Measurements from ENCODE around the gene EPHA2. TPM values are rescaled to one million over a fixed set of nuclear protein-coding genes. Genes with fewer than 3 reads are reported as not detected.

Gene EPHA2
- total RNA-seq (10 to 100 TPM in 3 of 6 donors, 1 to 10 TPM in 3; 6.5 to 11.8 (median 10.1) TPM), polyA plus RNA-seq (10 to 100 TPM; 13.8 to 17.1 TPM)

DNA sequence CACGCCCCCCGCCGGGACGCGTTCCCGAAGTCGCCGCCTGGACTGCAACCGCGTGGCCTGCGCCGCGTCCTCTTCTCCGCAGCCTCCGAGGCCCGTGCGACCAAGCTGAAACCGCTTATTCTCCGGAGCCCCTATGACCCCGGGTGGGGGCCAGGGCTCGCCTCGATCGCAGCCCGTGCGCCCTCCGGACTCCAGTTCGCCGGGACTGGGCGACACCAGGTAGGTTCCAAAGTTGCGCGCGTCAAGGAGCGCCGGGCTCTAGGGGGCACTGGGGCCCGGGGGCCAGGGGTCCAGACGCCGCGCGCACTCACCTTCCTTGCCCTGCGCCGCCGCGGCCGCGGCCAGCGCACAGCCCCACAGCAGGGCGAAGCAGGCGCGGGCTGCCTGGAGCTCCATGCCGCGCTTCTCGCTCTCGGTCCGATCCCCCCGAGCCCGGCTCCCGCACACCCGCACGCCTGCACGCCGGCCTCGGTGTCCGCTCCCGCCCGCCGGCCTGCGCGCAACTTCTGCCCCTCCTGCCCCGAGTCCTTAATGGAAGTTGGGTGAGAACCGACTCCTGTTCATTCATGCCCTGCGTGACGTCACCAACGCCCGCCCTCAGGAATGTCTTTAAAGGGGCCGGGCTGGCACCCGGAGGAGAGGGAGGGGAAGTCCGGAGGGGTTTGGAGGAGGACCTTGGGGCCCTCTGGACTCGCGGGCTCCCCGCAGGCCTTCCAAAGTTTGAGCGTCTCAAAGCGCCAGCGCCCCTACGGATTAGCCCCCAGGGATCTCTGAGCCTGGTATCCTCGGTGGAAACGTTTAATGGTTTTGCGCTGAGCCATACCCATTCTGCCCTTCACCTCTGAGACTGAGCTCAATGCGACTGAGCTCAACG lies at the start of gene EPHA2:
EPHA2 (minus strand) TSS at position 533 of the 874 bp plus-strand sequence; CDS start at position 396, 137 bp downstream.
- Histone ChIP-seq H3K27ac (peak within 1 kb of the TSS; percentile 86 to 98 (median 94)), H3K4me1 (peaks cover 0 to 7% (median 0%) of the 10 kb centered on the region in 3 donors), H3K27me3 (no peaks in the 10 kb centered on the region), H3K4me3 (peak within 1 kb of the TSS; percentile 29 to 95 (median 88)), H3K36me3 (no peaks in the 10 kb centered on the region), H3K9me3 (no peaks in the 10 kb centered on the region)
- WGBS, 2 donors, result 2% methylated on average over 65 to 89 of the region's 89 CpGs
- intact Hi-C loops (cut with DNase I), result no loop called here
- ATAC-seq (peak; percentile 76 to 83 (median 80)), DNase-seq (peak; percentile 90 to 96 (median 91)), FAIRE-seq (no peak)
- TF ChIP-seq, protein P1, sequence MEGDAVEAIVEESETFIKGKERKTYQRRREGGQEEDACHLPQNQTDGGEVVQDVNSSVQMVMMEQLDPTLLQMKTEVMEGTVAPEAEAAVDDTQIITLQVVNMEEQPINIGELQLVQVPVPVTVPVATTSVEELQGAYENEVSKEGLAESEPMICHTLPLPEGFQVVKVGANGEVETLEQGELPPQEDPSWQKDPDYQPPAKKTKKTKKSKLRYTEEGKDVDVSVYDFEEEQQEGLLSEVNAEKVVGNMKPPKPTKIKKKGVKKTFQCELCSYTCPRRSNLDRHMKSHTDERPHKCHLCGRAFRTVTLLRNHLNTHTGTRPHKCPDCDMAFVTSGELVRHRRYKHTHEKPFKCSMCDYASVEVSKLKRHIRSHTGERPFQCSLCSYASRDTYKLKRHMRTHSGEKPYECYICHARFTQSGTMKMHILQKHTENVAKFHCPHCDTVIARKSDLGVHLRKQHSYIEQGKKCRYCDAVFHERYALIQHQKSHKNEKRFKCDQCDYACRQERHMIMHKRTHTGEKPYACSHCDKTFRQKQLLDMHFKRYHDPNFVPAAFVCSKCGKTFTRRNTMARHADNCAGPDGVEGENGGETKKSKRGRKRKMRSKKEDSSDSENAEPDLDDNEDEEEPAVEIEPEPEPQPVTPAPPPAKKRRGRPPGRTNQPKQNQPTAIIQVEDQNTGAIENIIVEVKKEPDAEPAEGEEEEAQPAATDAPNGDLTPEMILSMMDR (IDR thresholded peaks at IDR 0.05), result no peak

DNA sequence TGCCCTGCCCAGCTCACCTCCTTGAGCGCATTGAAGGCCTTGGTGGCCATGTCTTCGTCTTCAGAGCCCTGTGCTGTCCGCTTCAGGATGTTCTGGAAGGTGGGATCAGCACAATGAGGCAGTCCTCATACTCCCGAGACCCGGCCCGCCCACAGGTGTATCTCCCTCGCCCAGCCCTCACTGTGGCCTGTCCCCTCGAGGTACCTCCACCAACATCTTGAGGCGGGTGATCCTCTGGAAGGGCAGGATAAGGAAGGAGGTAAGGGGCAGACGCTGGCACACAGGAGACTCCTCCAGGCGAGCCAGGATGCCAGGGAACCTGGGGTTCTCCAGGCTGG lies 49.4 kb upstream of the EPHA2 start:
- Histone ChIP-seq H3K27ac (no peak overlapping the region), H3K4me3 (no peak overlapping the region), H3K4me1 (peaks cover 0 to 11% (median 0%) of the 10 kb centered on the region in 3 donors), H3K36me3 (no peaks in the 10 kb centered on the region), H3K9me3 (no peaks in the 10 kb centered on the region), H3K27me3 (no peaks in the 10 kb centered on the region)
- 91 to 94% methylated on average over 11 of the region's 11 CpGs for WGBS, 2 donors
- intact Hi-C loops (cut with DNase I), result no loop called here
- TF ChIP-seq, protein P1 (IDR thresholded peaks at IDR 0.05), result no peak
- DNase-seq, result peak in 3 of 6 donors; percentile 24 to 63 (median 56)
- ATAC-seq, result no peak
- FAIRE-seq, result no peak

DNA sequence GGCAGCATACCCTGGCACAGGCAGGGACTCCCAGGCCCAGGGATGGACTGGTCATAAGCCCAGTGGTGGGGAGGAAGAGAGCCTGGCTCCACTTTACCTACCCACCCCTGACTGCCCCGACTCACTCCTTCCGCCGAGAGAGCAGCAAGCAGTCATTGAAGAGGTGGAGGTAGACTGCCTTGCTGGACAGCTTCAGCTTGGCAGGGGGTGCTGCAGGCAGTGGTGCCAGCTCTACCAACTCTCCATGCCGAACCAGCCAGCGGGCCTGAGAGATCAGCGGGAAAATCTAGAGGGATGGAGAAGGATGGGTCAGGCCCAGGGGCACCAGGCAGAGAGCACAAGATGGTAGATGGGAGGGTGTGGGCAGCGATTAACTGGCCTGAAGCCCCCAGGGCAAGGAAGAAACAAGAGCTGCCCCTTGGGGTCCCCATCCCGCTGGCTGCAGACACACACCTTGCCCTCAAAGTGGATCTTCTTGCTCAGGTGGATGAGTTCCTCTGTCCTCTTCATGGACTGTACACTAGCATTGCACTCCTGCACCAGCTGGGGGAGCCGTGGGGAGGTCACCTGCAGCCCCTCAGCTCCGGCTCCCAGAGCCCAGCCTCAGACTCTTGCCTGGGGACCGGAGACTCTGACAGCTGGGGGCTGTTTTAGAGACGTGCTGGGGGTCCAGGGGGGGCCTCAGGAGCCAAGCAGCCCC lies 48.9 kb upstream of the EPHA2 start:
- Histone ChIP-seq H3K36me3 (no peaks in the 10 kb centered on the region), H3K27me3 (no peaks in the 10 kb centered on the region), H3K4me3 (no peak overlapping the region), H3K27ac (no peak overlapping the region), H3K9me3 (no peaks in the 10 kb centered on the region), H3K4me1 (peaks cover 0 to 11% (median 0%) of the 10 kb centered on the region in 3 donors)
- intact Hi-C loops (cut with DNase I), result loop anchor here in 1 of 3 donors (5.0 kb wide), 1 partner anchor 38 kb away; no protein-coding TSS in a partner anchor
- ATAC-seq, result peak in 1 of 4 donors; percentile 19
- WGBS, 2 donors, result 78 to 82% methylated on average over 12 of the region's 12 CpGs
- peak in 3 of 6 donors; percentile 29 to 75 (median 70) for DNase-seq
- TF ChIP-seq, protein P1 (IDR thresholded peaks at IDR 0.05), result no peak
- FAIRE-seq, result no peak

DNA sequence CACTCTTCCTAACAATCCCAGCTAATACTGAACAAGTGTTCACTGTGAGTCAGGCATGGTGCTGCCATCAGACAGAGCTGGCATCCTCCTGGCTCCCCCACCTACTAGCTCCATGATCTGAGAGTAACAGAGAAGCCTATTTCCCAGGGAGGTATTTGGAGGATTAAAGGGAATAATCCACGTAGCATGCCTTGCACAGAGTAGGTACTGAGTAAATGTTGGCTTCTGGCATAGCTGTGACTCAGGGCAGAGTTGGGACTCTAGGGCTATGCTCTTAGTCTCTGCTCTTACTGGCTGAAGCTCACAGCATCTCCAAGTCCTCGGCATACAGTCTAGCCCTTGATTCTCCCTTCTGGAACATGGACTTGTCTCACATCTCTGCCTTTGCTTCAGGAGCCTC lies 48.3 kb upstream of the EPHA2 start:
- no peak overlapping the region for H3K4me3 ChIP-seq
- no peak overlapping the region for H3K27ac ChIP-seq
- peaks cover 0 to 11% (median 0%) of the 10 kb centered on the region in 3 donors for H3K4me1 ChIP-seq
- DNase-seq (peak in 1 of 6 donors; percentile 7), FAIRE-seq (no peak), ATAC-seq (no peak)
- no peaks in the 10 kb centered on the region for H3K9me3 ChIP-seq
- no peaks in the 10 kb centered on the region for H3K36me3 ChIP-seq
- intact Hi-C loops (cut with DNase I), result loop anchor here in 1 of 3 donors (5.0 kb wide), 1 partner anchor 38 kb away; no protein-coding TSS in a partner anchor
- no peaks in the 10 kb centered on the region for H3K27me3 ChIP-seq
- TF ChIP-seq, protein P1 (IDR thresholded peaks at IDR 0.05), result no peak
- WGBS, 2 donors, result 90 to 94% methylated on average over 2 of the region's 2 CpGs

Data from pancreas (tissue), 10 donors.